Right cardiac atrium (tissue), 5 donors: Measurements from ENCODE around the gene CDC42EP1. TPM values are rescaled to one million over a fixed set of nuclear protein-coding genes. Genes with fewer than 3 reads are reported as not detected.

ENCODE experiments used
- ATAC-seq, 2 donors: fragments of 200-7000 bp; cut with Tn5 transposase; one replicate each; pipeline versions ENCODE4 v1.8.0 to v1.9.1; 2020; ENCODE audit warnings: moderate library complexity in 2 of 2, mild to moderate bottlenecking in 1 of 2
- DNase-seq, 3 donors: peaks; one replicate each; pipeline ENCODE4 v3.0.0-alpha.2; 2020
- H3K27ac ChIP-seq: one replicate; pipeline ENCODE4 v1.5.1; 2013; ENCODE audit warnings: mild to moderate bottlenecking, low read length, control low read depth, moderate library complexity
- H3K27me3 ChIP-seq: one replicate; pipeline ENCODE4 v1.6.1; 2013; ENCODE audit not compliant: control insufficient read depth, insufficient read depth
- H3K4me1 ChIP-seq: one replicate; pipeline ENCODE4 v1.6.1; 2013; ENCODE audit warnings: low read length; ENCODE audit not compliant: control insufficient read depth, insufficient read depth
- H3K4me3 ChIP-seq: one replicate; pipeline ENCODE4 v1.5.1; 2013; ENCODE audit warnings: low read length, control low read depth
- H3K9me3 ChIP-seq: one replicate; pipeline ENCODE4 v1.6.1; 2013; ENCODE audit warnings: low read length; ENCODE audit not compliant: control insufficient read depth
- WGBS: extraction: QIAGEN DNeasy Blood & Tissue Kit; methylation state at CpG from one replicate; pipeline ENCODE4 v1.1.7; 2013; 5-methylcytosine and 5-hydroxymethylcytosine counted together
- intact Hi-C, 4 donors: fragments of 100-400 bp; cut with DNase I; formaldehyde crosslinking; loops; one replicate each; pipeline versions ENCODE4 v1.11.0 to v1.14.0; 2022 to 2023
- polyA plus RNA-seq: library from polyadenylated mRNA; stranded (reverse); fragments of 200-250 nt; gene quantifications from one replicate; pipeline ENCODE4 v1.2.3, GENCODE V29; 2013
- total RNA-seq, 4 donors: library from RNA; stranded (reverse); fragmentation: NEBNext Ultra II Directional; extraction: Animal tissue kit (Norgen Biotek cat#: 25700); gene quantifications; one replicate each; pipeline ENCODE4 v1.2.1, GENCODE V29; 2021
- donor health status: healthy with polysubstance abuse.
- donor health status: DM: no; HTN: yes; CAD: no.
- donor health status: DM: no; HTN: no; CAD: no.
- donor health status: DM: no; HTN: yes; CAD: no; lungs with severe emphysema.
- donor health status: DM: yes; HTN: yes; CAD: no.

Gene CDC42EP1
- total and polyA plus RNA-seq, 5 donors: 19.7 to 31.3 (median 20.7) TPM

GRCh38 chr22:37616201-37617083 is 56.2 kb downstream of the CDC42EP1 start:
- no peaks in the 10 kb centered on the region for H3K4me1 ChIP-seq
- no peak overlapping the region for H3K4me3 ChIP-seq
- H3K27me3 ChIP-seq: no peaks in the 10 kb centered on the region
- H3K27ac ChIP-seq: no peak overlapping the region
- H3K9me3 ChIP-seq: no peaks in the 10 kb centered on the region
- 91% methylated on average over 27 of the region's 27 CpGs for WGBS
- intact Hi-C loops: no loop called here
- peak in 1 of 2 donors; percentile 2 for ATAC-seq
- no peak for DNase-seq

DNA sequence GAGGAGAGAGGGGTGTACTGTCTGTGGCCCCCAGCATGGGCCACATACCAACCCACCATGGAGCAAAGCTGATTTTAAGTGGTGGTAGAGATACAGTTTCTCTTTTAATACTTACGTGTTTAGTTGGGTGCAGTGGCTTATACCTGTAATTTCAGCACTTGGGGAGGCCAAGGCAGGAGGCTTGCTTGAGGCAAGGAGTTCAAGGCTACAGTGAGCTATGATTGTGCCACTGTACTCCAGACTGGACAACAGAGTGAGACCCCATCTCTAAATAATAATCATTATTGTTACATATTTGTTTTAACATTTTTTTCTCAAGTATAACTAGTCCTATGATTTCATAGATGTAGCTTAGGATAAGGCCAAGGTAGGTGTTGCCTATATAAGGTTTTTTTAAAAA is 57.2 kb downstream of the CDC42EP1 start:
- Histone ChIP-seq H3K4me1 (no peaks in the 10 kb centered on the region), H3K4me3 (no peak overlapping the region), H3K27me3 (no peaks in the 10 kb centered on the region), H3K9me3 (no peaks in the 10 kb centered on the region), H3K27ac (no peak overlapping the region)
- ATAC-seq (no peak), DNase-seq (no peak)
- 86% methylated on average over 1 of the region's 1 CpG for WGBS
- intact Hi-C loops: no loop called here

GRCh38 chr22:37618072-37618656 is 57.9 kb downstream of the CDC42EP1 start:
- DNase-seq (peak in 1 of 3 donors; percentile 59), ATAC-seq (no peak)
- WGBS: 91% methylated on average over 14 of the region's 14 CpGs
- Histone ChIP-seq H3K4me3 (no peak overlapping the region), H3K27me3 (no peaks in the 10 kb centered on the region), H3K9me3 (no peaks in the 10 kb centered on the region), H3K4me1 (no peaks in the 10 kb centered on the region), H3K27ac (no peak overlapping the region)
- intact Hi-C loops: no loop called here

- intact Hi-C loops: no loop called here
- ATAC-seq: no peak
- WGBS: 91% methylated on average over 6 of the region's 6 CpGs
- H3K27me3 ChIP-seq: no peaks in the 10 kb centered on the region
- no peak overlapping the region for H3K27ac ChIP-seq
- no peaks in the 10 kb centered on the region for H3K9me3 ChIP-seq
- H3K4me1 ChIP-seq: no peaks in the 10 kb centered on the region
- no peak for DNase-seq
- H3K4me3 ChIP-seq: no peak overlapping the region
Observed at GRCh38 chr22:37618674-37619073, 58.4 kb downstream of the CDC42EP1 start.

Other genes with a start within 250 kb of the CDC42EP1 start
- under 1 TPM in 2 of 4 donors, not detected in 2; 0.03 to 0.06 TPM for gene ELFN2, start 133.0 kb upstream of the CDC42EP1 start, total RNA-seq
- 0.05 TPM for gene ELFN2, start 133.0 kb upstream of the CDC42EP1 start, polyA plus RNA-seq
- gene MFNG, start 74.1 kb upstream of the CDC42EP1 start, total RNA-seq: 10 to 100 TPM in 3 of 4 donors, 1 to 10 TPM in 1; 9.0 to 14.1 (median 10.6) TPM
- 9.6 TPM for gene MFNG, start 74.1 kb upstream of the CDC42EP1 start, polyA plus RNA-seq
- 10 to 100 TPM in 2 of 4 donors, 1 to 10 TPM in 2; 6.6 to 11.4 (median 9.6) TPM for gene CARD10, start 41.1 kb upstream of the CDC42EP1 start, total RNA-seq
- gene CARD10, start 41.1 kb upstream of the CDC42EP1 start, polyA plus RNA-seq: 8.3 TPM
- gene LGALS2, start 19.6 kb downstream of the CDC42EP1 start, total RNA-seq: under 1 TPM in 1 of 4 donors, not detected in 3; 0.44 TPM
- gene LGALS2, start 19.6 kb downstream of the CDC42EP1 start, polyA plus RNA-seq: not detected
- 10 to 100 TPM; 23.3 to 29.0 (median 26.0) TPM for gene GGA1, start 48.4 kb downstream of the CDC42EP1 start, total RNA-seq
- gene GGA1, start 48.4 kb downstream of the CDC42EP1 start, polyA plus RNA-seq: 27.2 TPM
- gene SH3BP1, start 79.2 kb downstream of the CDC42EP1 start, total RNA-seq: 1 to 10 TPM; 1.9 to 4.8 (median 3.1) TPM
- gene SH3BP1, start 79.2 kb downstream of the CDC42EP1 start, polyA plus RNA-seq: 1.4 TPM
- gene PDXP, start 98.2 kb downstream of the CDC42EP1 start, total RNA-seq: 10 to 100 TPM; 18.6 to 21.7 (median 20.4) TPM
- gene PDXP, start 98.2 kb downstream of the CDC42EP1 start, polyA plus RNA-seq: 21.0 TPM
- gene LGALS1, start 115.2 kb downstream of the CDC42EP1 start, total RNA-seq: 100 to 1,000 TPM; 438 to 693 (median 551) TPM
- 1,338 TPM for gene LGALS1, start 115.2 kb downstream of the CDC42EP1 start, polyA plus RNA-seq
- 10 to 100 TPM; 13.5 to 16.4 (median 14.4) TPM for gene NOL12, start 125.9 kb downstream of the CDC42EP1 start, total RNA-seq
- 16.3 TPM for gene NOL12, start 125.9 kb downstream of the CDC42EP1 start, polyA plus RNA-seq
- 100 to 1,000 TPM in 1 of 4 donors, 10 to 100 TPM in 3; 84.8 to 105 (median 92.5) TPM for gene TRIOBP, start 136.6 kb downstream of the CDC42EP1 start, total RNA-seq
- 82.1 TPM for gene TRIOBP, start 136.6 kb downstream of the CDC42EP1 start, polyA plus RNA-seq
- 10 to 100 TPM; 10.3 to 20.2 (median 15.3) TPM for gene GCAT, start 247.5 kb downstream of the CDC42EP1 start, total RNA-seq
- gene GCAT, start 247.5 kb downstream of the CDC42EP1 start, polyA plus RNA-seq: 19.5 TPM